DMS 273 (cell line): ENCODE measurements around the gene MAP2K6.

Source experiments
- DNase-seq: peaks from one replicate; lab custom pipeline; 2025; ENCODE audit not compliant: unreplicated experiment; lab: John Stamatoyannopoulos, UW

The MAP2K6 gene

DNA sequence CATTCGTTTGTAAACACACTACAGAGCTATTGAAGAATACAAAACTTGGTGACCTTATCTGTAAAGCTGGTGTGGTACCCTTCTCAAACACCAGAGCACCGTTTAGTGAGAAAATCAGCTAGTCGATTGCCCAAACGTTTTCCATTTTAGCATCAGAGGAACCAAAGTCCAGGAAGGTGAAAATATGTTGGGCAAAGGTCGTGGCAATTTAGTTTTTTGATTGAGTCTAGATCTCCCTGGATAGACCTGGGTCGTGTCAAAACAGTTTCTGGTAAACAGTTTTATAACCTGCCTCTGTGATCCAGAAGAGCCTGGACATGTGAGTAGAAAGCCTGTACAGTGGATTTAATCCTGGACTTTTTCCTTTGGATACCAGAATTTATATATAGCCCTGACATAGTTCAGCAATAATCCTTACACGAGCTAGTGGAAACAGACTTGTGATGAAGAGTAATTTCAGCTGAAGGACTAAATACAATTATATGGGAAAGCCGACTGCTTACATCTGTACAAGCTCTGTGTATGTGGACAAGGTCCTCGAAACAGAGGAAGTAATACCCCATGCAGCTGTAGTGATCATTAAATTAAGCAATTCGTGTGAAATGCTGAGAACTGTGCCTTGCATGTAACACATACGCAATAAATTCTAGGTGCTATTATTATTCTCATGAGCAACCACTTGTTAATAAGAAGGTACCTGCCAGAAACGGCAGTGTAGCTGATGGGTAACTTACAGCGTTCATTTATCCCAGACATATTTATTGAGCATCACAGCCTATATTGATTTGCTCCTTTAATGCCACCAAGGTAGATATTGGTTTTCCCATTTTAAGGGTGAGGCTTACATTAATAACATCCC is 72.5 kb downstream of the MAP2K6 start:
- DNase-seq: no peak

DNA sequence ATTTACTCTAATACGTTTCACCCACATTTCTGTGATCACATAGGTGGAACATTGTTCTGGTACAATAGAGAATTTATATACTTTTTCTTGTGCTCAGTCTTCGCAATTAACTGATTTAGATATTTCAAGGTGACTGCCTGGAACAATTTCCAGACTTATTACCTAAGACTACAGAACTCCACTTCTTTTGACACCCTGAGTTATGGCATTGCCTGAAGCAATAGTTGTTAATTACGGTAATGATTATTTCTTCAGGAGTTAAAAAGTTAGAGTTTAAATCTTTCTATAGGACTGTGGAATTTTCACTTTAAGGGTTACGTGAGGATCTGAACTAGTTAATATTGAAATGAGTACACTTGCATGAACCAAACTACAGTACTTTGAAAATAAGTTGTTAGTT is 74.8 kb downstream of the MAP2K6 start:
- DNase-seq: no peak

DNA sequence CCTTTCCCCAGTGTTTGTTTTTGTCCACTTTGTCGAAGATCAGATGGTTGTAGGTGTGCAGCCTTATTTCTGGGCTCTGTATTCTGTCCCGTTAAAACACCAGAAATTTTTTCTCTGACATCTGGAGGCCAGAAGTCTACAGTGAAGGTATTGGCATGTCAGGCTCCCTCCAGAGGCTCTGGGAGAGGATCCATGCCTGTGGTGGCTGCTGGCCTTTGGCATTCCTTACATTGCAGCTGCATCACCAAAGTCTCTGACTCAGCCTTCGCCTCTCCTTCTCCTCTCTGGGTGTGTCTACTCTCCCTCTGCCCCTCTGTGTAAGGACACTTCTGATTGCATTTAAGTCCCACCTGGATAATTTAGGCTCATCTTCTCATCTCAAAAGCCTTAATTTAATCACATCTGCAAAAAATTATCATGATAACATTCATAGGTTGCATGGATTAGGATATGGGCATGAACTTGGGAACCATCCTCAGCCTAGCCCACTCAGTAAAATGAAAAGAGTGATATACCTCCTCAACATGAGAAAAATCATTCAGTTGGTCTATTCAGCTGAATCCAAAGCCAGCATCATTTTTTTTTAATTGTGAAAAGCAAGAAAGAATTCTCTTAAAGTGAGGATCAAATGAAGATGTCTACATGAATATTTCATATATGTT is 78.0 kb downstream of the MAP2K6 start:
- peak; percentile 21 for DNase-seq

DNA sequence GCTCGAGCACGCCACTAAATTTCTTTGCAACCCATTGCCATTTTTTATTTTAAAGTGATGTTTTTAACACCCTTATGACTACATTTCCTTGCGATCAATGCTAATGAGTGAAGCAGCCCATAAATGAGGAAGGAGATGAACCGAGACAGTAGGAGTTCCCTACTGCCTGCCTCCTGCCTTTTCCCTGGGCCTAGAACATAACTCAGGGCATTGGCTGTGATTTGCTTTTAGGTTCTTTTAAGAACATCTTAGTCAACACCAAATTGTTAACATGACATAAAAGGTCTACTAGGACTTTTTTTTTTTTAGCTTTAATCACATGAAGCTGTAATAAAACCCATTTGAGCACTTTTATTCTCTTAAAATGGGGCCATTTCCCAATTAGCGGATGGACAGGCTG is 81.3 kb downstream of the MAP2K6 start:
- DNase-seq: no peak

DNA sequence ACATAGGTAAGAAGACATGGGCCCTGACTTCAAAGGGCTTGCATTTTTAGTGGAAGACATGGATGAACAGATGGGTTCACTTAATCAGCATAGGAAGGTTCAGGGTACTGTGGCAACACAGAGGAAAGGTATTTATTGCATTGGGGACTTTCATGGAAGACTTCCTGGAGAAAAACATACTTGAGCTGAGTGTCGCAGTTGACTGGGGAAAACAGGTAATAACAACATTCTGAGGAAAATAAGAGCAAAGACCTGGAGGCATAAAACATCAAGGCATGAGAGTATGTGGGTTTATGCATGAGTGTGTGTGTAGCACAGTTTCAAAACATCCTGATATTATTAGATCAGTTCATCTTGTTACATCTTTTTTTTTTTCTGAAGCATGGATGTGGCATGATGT is 82.7 kb downstream of the MAP2K6 start:
- DNase-seq: no peak

DNA sequence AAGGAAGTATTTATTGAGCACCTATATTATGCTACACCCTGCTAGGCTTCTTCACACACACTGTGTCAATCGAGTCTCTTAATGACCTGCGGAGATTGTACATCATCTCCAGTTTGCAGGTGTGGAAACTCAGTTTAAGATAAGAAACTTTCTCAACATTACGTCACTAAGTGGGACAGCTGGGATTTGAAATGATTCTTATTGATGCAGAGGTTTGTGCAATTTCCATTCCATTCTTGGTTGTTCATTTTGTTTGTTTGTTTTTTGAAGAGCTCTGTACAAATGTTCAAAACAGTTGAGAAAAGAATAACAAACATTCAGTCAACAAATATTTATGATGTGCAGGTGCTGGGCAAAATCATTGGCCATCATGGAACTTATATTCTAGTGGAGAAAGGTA is 84.8 kb downstream of the MAP2K6 start:
- DNase-seq: no peak

DNA sequence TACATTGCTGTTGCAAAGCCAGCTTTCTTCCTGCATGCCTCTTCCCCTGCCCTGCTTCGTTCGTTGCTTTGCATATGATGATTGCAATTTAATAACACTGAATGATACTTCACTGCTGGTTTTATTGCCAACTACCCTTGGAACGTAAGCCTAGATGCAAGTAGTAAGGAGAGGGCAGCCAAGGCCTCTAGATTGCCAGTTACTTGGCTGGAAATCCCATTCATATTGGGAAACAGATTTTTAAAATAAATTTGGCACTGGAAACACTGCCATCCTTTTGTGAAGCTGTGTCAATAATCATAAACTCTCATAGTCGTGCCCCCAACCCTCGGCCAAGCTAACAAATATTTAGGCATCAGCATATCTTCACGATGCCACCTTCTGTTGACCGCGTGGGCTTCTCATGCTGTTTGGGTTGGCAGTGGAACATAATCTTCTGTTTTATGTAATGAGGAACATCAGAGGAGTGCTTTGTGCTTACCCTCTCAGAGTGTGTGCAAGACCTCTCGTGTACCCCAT is 86.5 kb downstream of the MAP2K6 start:
- peak; percentile 63 for DNase-seq

DNA sequence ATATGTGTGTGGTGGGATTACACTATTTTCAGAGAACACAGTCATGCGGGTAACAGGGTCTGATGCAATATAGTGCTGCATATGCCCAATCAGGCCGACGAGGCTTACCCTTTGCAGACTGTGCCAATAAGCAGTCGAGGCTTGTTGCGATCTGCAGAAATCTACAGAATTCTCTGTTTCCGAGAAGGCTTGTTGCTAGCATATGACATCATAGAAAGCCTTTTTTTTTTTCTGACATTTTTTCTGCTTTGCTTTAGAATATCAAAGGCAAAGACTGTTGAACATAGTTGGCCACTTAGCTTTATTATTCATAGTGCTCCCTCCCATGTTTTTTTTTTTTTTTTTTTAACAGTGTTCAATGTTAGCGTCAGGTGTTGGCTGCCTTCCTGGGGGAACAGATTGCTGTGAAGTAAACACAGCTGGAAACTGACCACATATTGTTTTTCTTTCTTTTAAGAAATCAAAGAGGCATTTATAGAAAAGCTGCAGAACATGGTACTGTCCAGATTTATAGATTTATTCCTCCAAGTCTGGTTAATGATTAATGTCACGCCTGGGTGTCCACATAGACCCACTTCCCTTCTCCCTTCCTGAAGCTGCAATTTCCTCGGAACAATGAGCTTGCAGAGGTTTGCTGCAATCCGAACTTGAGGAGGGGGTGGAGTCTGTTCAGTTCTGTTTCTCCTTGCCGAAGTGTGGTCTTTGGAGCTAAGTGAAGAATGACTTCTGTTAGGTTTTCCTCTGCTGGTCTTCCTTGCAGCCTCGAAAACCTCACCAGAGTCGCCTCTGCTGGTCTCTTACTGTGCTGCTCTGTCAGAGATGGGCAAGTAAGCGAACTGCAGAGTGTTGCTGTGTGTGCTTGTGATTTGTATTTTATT is 87.3 kb downstream of the MAP2K6 start:
- DNase-seq: peak; percentile 90

DNA sequence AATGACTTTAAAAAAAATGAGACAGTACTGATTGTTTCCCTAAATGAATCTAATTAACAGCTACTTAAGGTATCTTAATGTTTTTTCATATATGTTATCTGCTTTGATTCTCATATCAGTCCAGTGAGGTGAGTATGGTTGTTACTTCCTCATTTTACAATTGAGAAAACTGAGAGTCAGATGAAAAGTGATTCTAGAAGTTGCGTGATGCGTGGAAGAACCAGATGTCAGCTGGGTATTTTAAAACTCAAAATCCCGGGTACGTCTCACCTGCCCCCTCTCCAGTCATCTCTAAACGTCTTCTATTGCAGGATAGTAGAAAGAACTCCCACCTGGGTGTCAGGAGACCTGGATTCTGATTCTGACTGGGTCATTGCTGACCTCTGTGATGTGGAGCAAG is 89.2 kb downstream of the MAP2K6 start:
- no peak for DNase-seq

DNA sequence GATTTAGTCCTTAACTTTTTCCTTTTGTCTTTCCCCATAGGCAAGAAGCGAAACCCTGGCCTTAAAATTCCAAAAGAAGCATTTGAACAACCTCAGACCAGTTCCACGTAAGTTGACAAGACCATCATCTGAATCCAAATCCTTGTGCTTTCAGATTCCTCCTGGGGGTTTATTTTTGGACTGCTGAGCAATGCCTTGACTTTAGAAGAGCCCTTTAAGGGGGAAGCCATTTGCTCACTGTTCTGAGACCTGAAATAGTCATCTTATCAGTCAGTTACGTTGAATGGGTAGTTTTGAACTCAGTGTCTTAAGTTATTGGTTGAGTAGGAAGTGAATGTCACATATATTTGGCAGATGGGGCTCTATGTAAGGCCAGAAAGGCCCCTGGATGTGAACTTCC is 91.2 kb downstream of the MAP2K6 start:
- DNase-seq: no peak

DNA sequence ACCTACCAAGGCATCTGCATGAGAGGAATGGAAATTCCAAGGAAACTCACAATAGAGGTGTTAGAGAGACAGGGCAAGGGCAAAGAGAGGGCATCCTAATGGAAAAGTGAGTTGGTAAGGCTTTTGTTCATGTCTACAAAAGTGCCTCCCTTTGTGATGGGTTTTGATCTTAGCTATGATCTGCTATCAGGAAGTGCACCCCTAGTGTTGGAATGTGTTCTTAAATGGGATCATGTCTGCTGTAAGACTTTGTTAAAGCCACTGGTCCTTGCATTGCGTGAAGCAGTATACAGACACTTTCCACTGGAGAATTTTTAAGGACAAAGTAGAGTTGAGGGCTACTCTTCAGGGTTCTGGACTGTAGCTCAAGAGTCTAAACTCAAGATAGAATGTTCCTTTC is 92.0 kb downstream of the MAP2K6 start:
- peak; percentile 59 for DNase-seq

DNA sequence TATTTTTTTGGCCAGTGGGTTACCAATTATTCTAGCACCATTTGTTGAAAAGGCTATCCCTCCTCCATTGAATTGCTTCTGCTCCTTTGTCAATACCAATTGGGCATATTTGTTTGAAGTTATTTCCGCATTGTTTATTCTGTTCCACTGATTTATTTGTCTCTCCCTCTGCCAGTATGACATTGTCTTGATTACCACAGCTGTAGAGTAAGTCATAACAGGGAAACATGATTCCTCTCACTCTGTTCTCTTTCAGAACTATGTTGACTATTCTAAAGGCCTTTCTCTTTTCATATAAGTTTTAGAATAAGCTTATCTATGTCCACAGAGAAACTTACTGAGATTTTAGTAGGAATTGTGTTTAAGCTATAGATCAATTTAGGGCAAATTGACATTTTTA is 94.3 kb downstream of the MAP2K6 start:
- no peak for DNase-seq

DNA sequence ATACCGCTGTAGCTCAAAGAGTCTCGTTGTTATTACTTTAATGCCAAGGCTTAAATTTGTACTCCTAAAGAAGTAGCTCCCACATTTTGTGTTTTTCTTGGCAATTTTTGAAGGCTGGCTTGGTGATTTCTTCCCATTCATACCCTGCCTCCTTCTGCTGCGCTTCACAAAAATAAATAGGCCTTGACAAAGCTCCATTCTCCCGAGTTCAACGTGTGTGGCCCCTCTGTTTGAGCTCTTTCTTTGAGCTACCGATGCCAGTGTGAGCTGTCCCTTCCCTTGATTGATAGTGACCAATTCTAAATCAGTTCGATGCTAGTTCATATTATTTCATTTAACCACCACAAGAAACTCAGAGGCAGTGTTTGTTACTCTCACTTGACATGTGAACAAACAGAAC is 96.8 kb downstream of the MAP2K6 start:
- DNase-seq: no peak

DNA sequence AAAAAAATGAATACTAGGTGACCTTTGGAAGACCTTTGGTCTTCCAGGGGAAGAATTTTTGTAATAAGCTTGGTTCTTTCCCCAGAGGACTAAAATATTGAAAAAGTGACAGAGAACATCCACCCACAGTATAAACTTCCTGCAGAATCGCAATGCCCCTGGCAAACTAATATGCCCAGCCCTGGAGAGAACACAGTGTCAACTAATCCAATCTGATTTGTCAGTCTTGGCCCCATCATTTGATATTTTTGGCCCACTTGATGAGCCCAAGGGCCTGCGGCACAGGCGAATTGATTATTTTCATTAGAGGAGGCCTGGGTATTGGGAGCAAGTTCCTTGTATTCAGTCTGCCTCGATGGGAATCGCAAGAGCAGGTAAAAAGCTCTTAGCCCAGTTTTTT is 98.4 kb downstream of the MAP2K6 start:
- no peak for DNase-seq

DNA sequence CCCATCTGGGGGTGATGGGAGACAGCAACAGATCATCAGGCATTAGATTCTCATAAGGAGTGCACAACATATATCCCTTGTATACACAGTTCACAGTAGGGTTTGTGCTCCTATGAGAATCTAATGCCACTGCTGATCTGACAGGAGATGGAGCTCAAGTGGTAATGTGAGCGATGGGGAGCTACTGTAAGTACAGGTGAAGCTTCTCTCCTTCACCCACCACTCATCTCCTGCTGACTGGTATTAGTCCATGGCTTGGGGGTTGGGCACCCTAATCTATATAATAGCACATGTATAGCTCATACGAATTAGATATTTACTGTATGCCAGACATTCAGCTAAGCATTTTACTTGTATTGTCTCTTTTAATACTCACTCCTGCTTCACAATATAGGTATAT is 101.7 kb downstream of the MAP2K6 start:
- no peak for DNase-seq

DNA sequence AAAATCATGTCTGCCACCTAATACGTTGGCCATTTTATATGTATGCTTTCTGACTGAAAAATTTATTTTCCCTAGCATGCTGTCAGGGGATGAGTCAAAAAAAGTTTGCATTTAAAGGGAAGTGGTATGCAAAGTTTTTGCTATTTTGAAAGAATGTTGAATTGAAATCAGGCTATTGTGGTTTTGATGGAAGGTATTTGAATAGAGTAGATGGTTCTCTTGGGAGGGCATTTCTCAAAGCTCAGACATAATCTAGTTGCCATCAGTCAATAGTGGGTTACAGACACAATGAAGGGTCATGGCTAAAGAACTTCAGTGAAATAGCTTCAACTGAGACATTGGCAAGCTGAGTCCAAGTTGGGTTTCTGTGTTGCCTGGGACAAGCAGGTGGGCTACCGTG is 102.4 kb downstream of the MAP2K6 start:
- DNase-seq: no peak

DNA sequence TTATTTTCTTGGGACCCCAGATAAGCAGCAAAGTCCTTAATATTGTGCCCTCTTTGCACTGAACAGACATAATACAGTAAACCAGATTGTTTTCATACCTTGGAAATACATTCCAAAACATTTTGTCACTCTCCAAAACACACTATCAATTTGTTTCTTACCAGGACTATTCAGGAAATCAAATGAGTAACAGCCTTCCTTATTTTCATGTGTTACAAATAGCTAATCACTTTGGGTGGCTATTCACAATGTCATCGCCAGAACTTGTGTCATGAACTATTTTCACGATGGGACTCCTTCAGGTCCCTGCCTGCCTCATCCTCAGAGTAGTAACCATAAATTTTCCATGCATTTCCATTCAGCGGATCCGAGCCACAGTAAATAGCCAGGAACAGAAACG is 104.5 kb downstream of the MAP2K6 start:
- no peak for DNase-seq

DNA sequence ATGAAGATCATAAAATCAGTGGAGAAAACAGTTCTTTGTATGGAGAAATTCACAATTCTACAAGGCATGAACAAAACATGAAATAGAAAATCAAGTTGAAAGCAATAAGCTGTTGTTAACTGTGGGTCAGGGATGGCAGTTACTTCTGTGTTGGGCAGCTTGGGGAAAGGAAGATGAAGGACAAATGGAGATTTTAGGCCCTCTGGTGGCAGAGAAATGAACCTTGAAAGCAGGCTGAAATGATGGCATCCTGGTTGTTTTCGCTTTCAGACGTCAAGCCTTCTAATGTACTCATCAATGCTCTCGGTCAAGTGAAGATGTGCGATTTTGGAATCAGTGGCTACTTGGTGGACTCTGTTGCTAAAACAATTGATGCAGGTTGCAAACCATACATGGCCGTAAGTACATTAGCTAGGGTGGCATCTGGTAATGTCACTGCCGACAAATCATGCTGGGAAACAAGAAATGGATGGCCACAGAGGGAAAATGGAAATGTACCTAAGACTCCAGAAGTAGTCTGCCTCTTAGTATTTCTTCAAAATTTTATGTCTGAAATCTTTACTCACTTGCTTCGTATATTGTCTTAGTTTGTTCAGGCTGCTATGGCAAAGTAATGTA is 108.9 kb downstream of the MAP2K6 start:
- peak; percentile 73 for DNase-seq

DNA sequence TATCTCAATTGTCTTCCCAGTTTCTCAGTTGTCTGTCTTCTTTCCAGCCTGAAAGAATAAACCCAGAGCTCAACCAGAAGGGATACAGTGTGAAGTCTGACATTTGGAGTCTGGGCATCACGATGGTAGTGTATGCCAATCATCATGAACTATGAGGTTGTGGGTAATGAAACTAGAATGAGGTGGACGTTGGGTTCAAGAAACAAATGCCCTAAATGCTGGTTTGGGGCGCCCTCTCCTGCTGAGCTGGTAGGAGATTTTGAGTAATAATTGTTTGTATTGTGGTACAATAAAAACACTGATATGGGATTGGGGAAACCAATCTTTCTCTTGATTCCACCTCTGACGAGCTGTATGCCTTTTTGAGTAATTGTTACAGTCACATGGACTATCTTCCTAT is 110.4 kb downstream of the MAP2K6 start:
- peak; percentile 9 for DNase-seq

DNA sequence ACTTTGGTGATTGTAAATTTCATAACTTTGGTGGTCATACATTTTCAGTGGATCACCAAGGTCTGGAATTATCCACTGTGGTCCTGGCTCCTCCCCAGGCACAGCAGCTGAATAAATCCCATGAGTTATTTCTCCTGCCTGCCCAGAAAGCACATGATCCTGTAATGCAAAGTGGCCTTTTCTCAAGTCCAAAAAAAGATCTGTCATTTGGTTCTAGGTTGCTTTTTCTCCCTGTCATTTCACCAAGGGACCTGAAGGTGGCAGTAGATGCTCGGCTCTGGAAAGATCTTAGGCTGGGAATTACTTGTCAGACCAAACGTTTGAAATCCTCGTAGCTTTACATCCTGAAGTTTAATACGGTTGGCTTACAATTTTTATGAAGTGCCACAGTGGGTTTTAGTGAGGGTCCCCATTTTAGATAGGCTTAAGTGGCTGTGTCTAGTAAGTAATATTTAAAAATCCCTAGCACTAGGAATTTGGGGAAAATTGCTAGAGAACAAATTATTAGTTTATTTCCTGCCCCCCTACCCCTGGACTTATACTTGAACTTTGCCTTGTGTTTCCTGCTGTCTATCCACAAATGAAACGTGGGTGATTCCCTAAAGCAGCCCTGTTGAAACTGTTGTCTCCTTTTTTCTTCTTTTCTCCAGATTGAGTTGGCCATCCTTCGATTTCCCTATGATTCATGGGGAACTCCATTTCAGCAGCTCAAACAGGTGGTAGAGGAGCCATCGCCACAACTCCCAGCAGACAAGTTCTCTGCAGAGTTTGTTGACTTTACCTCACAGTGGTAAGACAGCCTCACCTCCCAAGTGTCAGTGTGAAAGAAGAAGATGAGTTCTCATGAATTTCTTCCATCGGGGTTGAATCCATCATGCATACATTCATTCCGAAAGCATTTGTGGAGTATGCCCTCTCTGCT is 111.7 kb downstream of the MAP2K6 start:
- DNase-seq: peak; percentile 79
